Motor neuron (in vitro differentiated cells): ENCODE measurements around the gene GCA. TPM values are rescaled to one million over a fixed set of nuclear protein-coding genes. Genes with fewer than 3 reads are reported as not detected.

Experiments used
- ATAC-seq, 8 experiments: fragments of 200-7000 bp; cut with Tn5 transposase; replicated peaks in 6 of 8; 2 replicates each; pipeline ENCODE4 v1.8.0; 2021; ENCODE audit warnings: mild to moderate bottlenecking in 8 of 8, moderate library complexity in 8 of 8
- H3K27ac ChIP-seq, 2 donors: fragments of 250-450 bp; sonication (Bioruptor Pico); 2 replicates each; pipeline ENCODE4 v1.9.0; 2021; ENCODE audit warnings: antibody characterized with exemption in 2 of 2, mild to moderate bottlenecking in 2 of 2, moderate library complexity in 1 of 2
- H3K4me1 ChIP-seq, 2 donors: fragments of 250-450 bp; sonication (Bioruptor Pico); replicated peaks in 1 of 2; 2 replicates each; pipeline ENCODE4 v1.6.1; 2021; ENCODE audit warnings: antibody characterized with exemption in 2 of 2, mild to moderate bottlenecking in 2 of 2, moderate library complexity in 1 of 2
- H3K4me3 ChIP-seq, 5 donors: fragments of 250-450 bp; sonication (Bioruptor Pico); 2 replicates each; pipeline ENCODE4 v1.9.0; 2021; ENCODE audit warnings: antibody characterized with exemption in 5 of 5, mild to moderate bottlenecking in 5 of 5, moderate library complexity in 4 of 5
- WGBS, 10 experiments: fragments of 450-650 bp; shearing (Covaris generic); methylation state at CpG; one replicate each; pipeline ENCODE4 v1.0.0; 2022; 5-methylcytosine and 5-hydroxymethylcytosine counted together
- in situ Hi-C, 9 experiments: fragments of 400-800 bp; cut with MboI; loops; one replicate each; pipeline ENCODE4 v1.15.0; 2021; ENCODE audit warnings: low sequenced_read_pairs in 9 of 9, low pct_unique_long_range_greater_than_20kb in 2 of 9; ENCODE audit not compliant: unreplicated experiment in 9 of 9
- total RNA-seq, 8 experiments: library from RNA; unstranded; fragments of 300-600 nt; gene quantifications; 2 replicates each; pipeline versions ENCODE4 v1.2.3 to v1.2.4, GENCODE V29; 2022

The GCA gene
- 10 to 100 TPM in 5 of 8 experiments, 1 to 10 TPM in 3; 1.5 to 25.2 (median 13.1) TPM for total RNA-seq

GRCh38 chr2:162343824-162344616 lies at the start of gene GCA:
TSS of gene GCA (plus strand) at chr2:162344132. CDS start at chr2:162344249, 117 bp downstream.
- H3K27ac ChIP-seq: no peak within 1 kb of the TSS
- peaks cover 3 to 5% of the 10 kb centered on the region in 2 donors for H3K4me1 ChIP-seq
- ATAC-seq: peak; percentile 94 to 100 (median 99)
- 0 to 20% (median 0%) methylated on average over 1 to 7 of the region's 57 CpGs; no CpG with 5 or more reads in 2 of the 10 experiments for WGBS, 10 experiments
- in situ Hi-C loops: no loop called here
- peak within 1 kb of the TSS; percentile 67 to 81 (median 72) for H3K4me3 ChIP-seq

GRCh38 chr2:162295009-162295408 lies 48.9 kb upstream of the GCA start:
- in situ Hi-C loops: loop anchor here in 5 of 9 experiments (10.0 to 25.0 kb wide), 4 partner anchors 70 to 708 kb away; partner anchors contain the start of genes GCG (in 2 of the 5) and SLC4A10 (in 1 of the 5)
- ATAC-seq: no peak
- no peaks in the 10 kb centered on the region for H3K4me1 ChIP-seq
- H3K27ac ChIP-seq: no peak overlapping the region
- H3K4me3 ChIP-seq: no peak overlapping the region
- WGBS, 10 experiments: 79 to 94% (median 85%) methylated on average over 1 to 2 of the region's 2 CpGs

GRCh38 chr2:162297925-162298552 lies 45.9 kb upstream of the GCA start:
- WGBS, 10 experiments: 0 to 67% (median 48%) methylated on average over 1 to 5 of the region's 5 CpGs; no CpG with 5 or more reads in 2 of the 10 experiments
- no peak overlapping the region for H3K27ac ChIP-seq
- in situ Hi-C loops: loop anchor here in 5 of 9 experiments (10.0 to 25.0 kb wide), 4 partner anchors 73 to 711 kb away; partner anchors contain the start of genes GCG (in 2 of the 5) and SLC4A10 (in 1 of the 5)
- no peak overlapping the region for H3K4me3 ChIP-seq
- peak in 3 of 8 experiments; percentile 60 to 70 (median 63) for ATAC-seq
- H3K4me1 ChIP-seq: no peaks in the 10 kb centered on the region

GRCh38 chr2:162298669-162299335 lies 45.1 kb upstream of the GCA start:
- Histone ChIP-seq H3K27ac (no peak overlapping the region), H3K4me1 (no peaks in the 10 kb centered on the region), H3K4me3 (no peak overlapping the region)
- 73 to 100% (median 96%) methylated on average over 1 to 8 of the region's 9 CpGs; no CpG with 5 or more reads in 1 of the 10 experiments for WGBS, 10 experiments
- in situ Hi-C loops: loop anchor here in 5 of 9 experiments (10.0 to 25.0 kb wide), 4 partner anchors 74 to 712 kb away; partner anchors contain the start of genes GCG (in 2 of the 5) and SLC4A10 (in 1 of the 5)
- no peak for ATAC-seq

GRCh38 chr2:162300266-162300665 lies 43.7 kb upstream of the GCA start:
- Histone ChIP-seq H3K27ac (no peak overlapping the region), H3K4me3 (no peak overlapping the region), H3K4me1 (no peaks in the 10 kb centered on the region)
- in situ Hi-C loops: loop anchor here in 1 of 9 experiments (10.0 kb wide), 1 partner anchor 145 kb away; the partner anchor contains the start of gene GCG
- no peak for ATAC-seq

- Histone ChIP-seq H3K4me1 (no peaks in the 10 kb centered on the region), H3K4me3 (no peak overlapping the region), H3K27ac (no peak overlapping the region)
- ATAC-seq: peak; percentile 41 to 91 (median 70)
- 0 to 20% (median 4%) methylated on average over 2 to 6 of the region's 6 CpGs for WGBS, 10 experiments
- in situ Hi-C loops: loop anchor here in 1 of 9 experiments (10.0 kb wide), 1 partner anchor 146 kb away; the partner anchor contains the start of gene GCG
Measured at GRCh38 chr2:162301151-162301804, 42.7 kb upstream of the GCA start.

GRCh38 chr2:162301877-162302276 lies 42.1 kb upstream of the GCA start:
- 20 to 100% (median 100%) methylated on average over 1 of the region's 1 CpG; no CpG with 5 or more reads in 3 of the 10 experiments for WGBS, 10 experiments
- H3K27ac ChIP-seq: no peak overlapping the region
- no peaks in the 10 kb centered on the region for H3K4me1 ChIP-seq
- ATAC-seq: no peak
- in situ Hi-C loops: loop anchor here in 1 of 9 experiments (10.0 kb wide), 1 partner anchor 147 kb away; the partner anchor contains the start of gene GCG
- H3K4me3 ChIP-seq: no peak overlapping the region

GRCh38 chr2:162305901-162306300 lies 38.0 kb upstream of the GCA start:
- in situ Hi-C loops: loop anchor here in 1 of 9 experiments (10.0 kb wide), 1 partner anchor 151 kb away; the partner anchor contains the start of gene GCG
- Histone ChIP-seq H3K4me1 (no peaks in the 10 kb centered on the region), H3K27ac (no peak overlapping the region), H3K4me3 (no peak overlapping the region)
- 72 to 100% (median 91%) methylated on average over 1 to 3 of the region's 3 CpGs for WGBS, 10 experiments
- no peak for ATAC-seq

- 57 to 100% (median 90%) methylated on average over 1 to 3 of the region's 3 CpGs; no CpG with 5 or more reads in 3 of the 10 experiments for WGBS, 10 experiments
- ATAC-seq: no peak
- H3K4me1 ChIP-seq: no peaks in the 10 kb centered on the region
- no peak overlapping the region for H3K4me3 ChIP-seq
- H3K27ac ChIP-seq: no peak overlapping the region
- in situ Hi-C loops: loop anchor here in 1 of 9 experiments (10.0 kb wide), 1 partner anchor 154 kb away; the partner anchor contains the start of gene GCG
Measured at GRCh38 chr2:162308747-162309503, 35.0 kb upstream of the GCA start.

GRCh38 chr2:162312853-162313252 lies 31.1 kb upstream of the GCA start:
- Histone ChIP-seq H3K4me3 (no peak overlapping the region), H3K4me1 (no peaks in the 10 kb centered on the region), H3K27ac (no peak overlapping the region)
- in situ Hi-C loops: no loop called here
- WGBS, 10 experiments: 82 to 100% (median 93%) methylated on average over 1 of the region's 1 CpG; no CpG with 5 or more reads in 1 of the 10 experiments
- no peak for ATAC-seq

GRCh38 chr2:162315938-162316337 lies 28.0 kb upstream of the GCA start:
- ATAC-seq: no peak
- WGBS, 10 experiments: 67 to 100% (median 97%) methylated on average over 1 to 4 of the region's 4 CpGs; no CpG with 5 or more reads in 2 of the 10 experiments
- H3K4me3 ChIP-seq: no peak overlapping the region
- no peaks in the 10 kb centered on the region for H3K4me1 ChIP-seq
- no peak overlapping the region for H3K27ac ChIP-seq
- in situ Hi-C loops: no loop called here
